GM19043 (cell line): ENCODE measurements around the gene ST6GALNAC3.
A peak's percentile ranks its signal among the peaks of the same experiment; 100 is the strongest.

Source experiments
- ATAC-seq: cut with Tn5 transposase; IDR thresholded peaks from one replicate; pipeline ENCODE4 v1.9.1; 2021; ENCODE audit warnings: low read depth; ENCODE audit not compliant: unreplicated experiment

ST6GALNAC3 gene

DNA sequence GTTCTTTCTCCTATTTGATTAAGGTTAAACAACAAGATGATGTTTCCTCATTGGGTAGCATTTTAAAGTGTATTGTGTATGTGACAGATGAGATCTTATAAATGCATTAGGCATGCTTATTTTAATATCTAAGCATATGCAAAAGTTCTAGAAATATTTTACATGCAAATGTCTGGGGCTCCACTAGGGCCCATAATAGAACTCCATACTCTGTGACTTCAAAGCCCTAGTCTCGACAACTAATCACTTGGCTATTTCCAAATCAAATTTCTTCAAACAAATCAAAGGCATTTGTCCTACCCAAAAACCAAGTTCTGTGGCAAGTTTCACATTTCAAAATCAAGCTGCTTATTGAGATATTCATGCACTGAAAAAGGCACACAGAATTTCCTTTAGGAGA is 407.1 kb downstream of the ST6GALNAC3 start:
- ATAC-seq = no peak

- ATAC-seq = no peak
Measured at GRCh38 chr1:76482272-76482671, 407.7 kb downstream of the ST6GALNAC3 start.

- no peak for ATAC-seq
Measured at GRCh38 chr1:76491737-76492136, 417.2 kb downstream of the ST6GALNAC3 start.

DNA sequence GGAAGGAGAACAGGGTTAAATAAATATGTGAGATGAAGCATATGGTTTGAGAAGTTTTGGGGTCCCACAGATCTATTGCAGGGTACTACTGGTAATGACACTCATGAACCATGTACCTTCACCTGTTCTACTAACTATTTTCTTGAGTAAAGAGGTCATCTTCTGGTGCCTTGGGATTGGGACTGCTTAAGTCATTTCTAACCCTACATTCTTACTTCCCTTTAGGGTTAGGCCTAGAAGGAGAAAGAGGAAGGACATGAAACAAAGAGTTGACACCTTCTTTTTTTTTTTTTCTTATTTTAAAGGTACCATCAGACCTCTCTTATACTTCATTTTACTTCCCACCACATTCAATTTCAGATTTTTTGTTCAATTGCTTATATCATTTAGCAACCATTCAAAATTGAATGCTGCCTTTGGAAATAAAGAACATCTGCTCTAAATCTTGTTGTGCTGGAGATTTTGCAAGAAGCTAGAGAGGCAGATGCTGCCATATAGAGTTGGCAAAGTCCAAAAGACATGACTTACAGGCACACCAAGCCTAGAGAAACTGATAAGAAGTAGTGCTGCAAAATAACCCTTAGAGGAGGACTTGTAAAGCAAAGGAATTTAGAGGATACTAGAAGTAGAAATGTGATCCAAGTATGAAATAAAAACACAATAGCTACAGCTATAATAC is 418.3 kb downstream of the ST6GALNAC3 start:
- no peak for ATAC-seq

DNA sequence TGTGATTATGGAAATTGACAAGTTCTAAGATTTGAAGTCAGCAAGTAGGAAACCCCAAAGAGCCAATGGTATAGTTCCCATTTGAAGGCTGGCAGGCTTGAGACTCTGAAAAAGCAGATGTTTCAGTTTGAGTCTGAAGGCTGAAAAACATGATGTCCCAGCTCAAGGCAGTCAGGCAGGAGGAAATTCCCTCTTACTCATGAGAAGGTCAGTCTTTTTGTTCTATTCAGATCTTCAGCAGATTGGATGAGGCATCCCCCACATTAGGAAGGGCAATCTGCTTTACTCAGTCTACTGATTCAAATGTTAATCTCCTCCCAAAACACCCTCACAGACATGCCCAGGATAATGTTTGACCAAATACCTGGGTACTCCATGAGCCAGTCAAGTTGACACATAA is 420.3 kb downstream of the ST6GALNAC3 start:
- ATAC-seq = peak; percentile 79

DNA sequence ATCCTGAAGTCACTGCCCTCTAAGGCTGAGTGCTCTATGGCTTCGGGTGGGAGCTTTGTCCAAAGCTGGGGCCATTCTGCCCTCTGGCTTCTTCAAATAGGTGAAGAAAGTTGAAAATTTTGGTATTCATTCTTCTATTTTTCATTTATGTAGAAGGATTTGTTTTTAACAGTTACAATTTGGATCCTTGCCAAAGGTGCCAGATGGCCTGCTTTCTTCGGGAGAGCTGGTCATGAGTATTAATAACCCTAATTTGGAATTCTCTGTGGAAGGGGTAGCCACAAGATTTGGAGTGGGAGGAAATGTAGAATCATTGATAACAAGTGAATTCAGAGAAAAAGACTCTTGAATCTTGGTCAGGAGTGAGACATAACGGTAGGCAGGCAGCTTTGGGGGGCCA is 422.3 kb downstream of the ST6GALNAC3 start:
- ATAC-seq = no peak

DNA sequence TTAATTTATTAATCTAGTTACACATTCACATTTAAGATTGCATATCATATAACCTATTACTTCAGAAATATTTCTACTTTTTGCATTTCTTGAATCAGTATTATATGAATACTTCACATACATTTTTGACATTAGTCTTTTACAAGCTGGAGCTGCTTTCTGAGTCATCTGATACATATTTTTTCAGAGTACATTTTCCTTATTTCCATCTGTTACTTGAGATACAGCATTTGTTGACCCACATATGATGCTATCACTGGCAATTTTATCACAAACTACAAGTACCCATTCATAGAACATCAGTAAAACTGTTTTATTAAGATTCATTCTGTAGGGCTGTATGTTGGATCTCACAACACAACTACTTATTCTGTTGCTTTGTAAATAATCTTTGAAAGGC is 425.6 kb downstream of the ST6GALNAC3 start:
- no peak for ATAC-seq

- no peak for ATAC-seq
Measured at GRCh38 chr1:76501136-76501535, 426.6 kb downstream of the ST6GALNAC3 start.

- no peak for ATAC-seq
Measured at GRCh38 chr1:76501586-76502219, 427.2 kb downstream of the ST6GALNAC3 start.

- ATAC-seq = no peak
Measured at GRCh38 chr1:76503100-76503499, 428.6 kb downstream of the ST6GALNAC3 start.

- no peak for ATAC-seq
Measured at GRCh38 chr1:76503736-76504135, 429.2 kb downstream of the ST6GALNAC3 start.

GRCh38 chr1:76507376-76507775 is 432.8 kb downstream of the ST6GALNAC3 start:
- no peak for ATAC-seq

- ATAC-seq = no peak
Measured at GRCh38 chr1:76508871-76509270, 434.3 kb downstream of the ST6GALNAC3 start.

- ATAC-seq = no peak
Measured at GRCh38 chr1:76510672-76511557, 436.4 kb downstream of the ST6GALNAC3 start.

GRCh38 chr1:76511558-76512179 is 437.1 kb downstream of the ST6GALNAC3 start:
- no peak for ATAC-seq

GRCh38 chr1:76530953-76531352 is 456.4 kb downstream of the ST6GALNAC3 start:
- no peak for ATAC-seq

DNA sequence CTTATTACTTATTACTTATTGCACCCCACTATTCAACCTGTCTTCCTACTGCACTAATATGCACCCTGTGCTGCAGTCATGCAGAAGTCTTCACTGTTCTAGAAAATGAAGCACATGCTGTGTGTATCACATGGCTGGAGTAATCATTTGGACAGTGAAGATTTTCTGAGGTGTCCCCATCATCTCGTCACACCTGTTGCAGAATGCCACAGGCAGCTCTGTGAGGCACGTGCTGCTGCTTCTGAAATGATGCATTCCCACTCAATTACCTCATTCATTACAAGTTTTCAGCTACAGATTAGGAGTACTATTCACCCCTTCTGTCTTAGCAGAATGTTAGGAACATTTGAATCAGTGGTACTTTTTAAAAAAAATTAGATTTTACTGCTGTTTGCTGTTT is 467.1 kb downstream of the ST6GALNAC3 start:
- ATAC-seq = no peak

DNA sequence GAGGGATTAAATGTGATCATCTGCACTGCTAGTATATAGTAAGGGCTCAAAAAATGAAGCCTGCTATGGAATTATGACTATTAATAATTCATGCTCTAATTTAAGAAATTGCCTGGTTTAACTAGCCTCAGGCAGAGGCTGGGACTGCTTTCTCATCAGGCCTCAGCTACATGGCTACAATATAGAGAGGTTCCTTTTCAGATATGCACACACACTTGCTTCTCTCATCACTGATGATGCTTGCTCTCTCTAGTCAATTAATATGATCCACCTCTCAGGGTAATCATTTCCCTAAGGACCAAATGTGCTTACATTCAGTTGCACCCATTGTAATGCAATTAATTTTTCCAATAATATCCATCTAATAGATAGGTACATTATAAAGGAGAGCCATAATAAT is 467.8 kb downstream of the ST6GALNAC3 start:
- no peak for ATAC-seq

- ATAC-seq = no peak
Measured at GRCh38 chr1:76543495-76543894, 468.9 kb downstream of the ST6GALNAC3 start.

DNA sequence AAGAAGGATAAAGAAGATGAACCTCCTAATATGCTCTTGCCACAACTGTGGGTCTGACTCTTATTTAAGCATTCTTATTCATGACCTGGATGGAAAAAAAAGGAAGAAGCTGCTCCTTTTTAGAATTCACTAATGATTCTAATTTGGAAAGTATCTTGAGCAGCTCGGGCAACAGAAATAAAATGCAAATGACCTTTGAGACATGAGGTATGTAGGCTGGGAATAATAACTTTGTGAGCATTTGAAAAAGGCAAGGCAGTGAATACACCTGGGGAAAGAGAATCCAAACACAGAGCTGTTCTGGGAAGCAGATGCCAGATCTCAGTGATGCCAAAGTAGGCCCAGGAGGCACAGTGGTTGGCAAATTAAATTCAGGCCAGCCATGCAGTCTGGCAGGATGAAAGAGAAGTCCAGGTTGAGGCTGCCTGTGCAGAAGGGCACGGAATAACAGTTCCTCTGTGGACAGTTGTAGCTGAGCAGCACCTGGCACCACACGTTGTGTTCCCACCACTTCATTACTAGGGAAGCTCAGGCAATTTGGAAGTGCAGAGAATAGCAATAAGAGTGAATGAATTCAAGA is 471.9 kb downstream of the ST6GALNAC3 start:
- ATAC-seq = no peak

GRCh38 chr1:76547916-76548315 is 473.4 kb downstream of the ST6GALNAC3 start:
- no peak for ATAC-seq
